Endothelial cell of umbilical vein (primary cell): ENCODE results near the gene SSTR3. TPM values are rescaled to one million over a fixed set of nuclear protein-coding genes. Genes with fewer than 3 reads are reported as not detected.

Source experiments
- BruUV-seq: library from RNA; stranded (reverse); fragments of 400-500 nt; replicated peaks from 2 replicates; lab custom pipeline; 2021; lab: Mats Ljungman, UMichigan
- CTCF ChIA-PET: fragments of 300-600, 350-600 bp; sonication (Branson Sonifier 250); formaldehyde crosslinking; loops from one replicate; lab custom pipeline; 2021; ENCODE audit warnings: antibody characterized with exemption, inconsistent platforms; lab: Charles Lee
- POLR2A ChIA-PET: fragments of 300-600, 350-600 bp; sonication (Branson Sonifier 250); formaldehyde crosslinking; loops from one replicate; lab custom pipeline; 2021; ENCODE audit warnings: antibody characterized with exemption, inconsistent platforms; lab: Charles Lee
- DNase-seq: peaks from one replicate; pipeline ENCODE4 v3.0.0-alpha.2; 2011; ENCODE audit warnings: low read depth, low spot score
- FAIRE-seq: peaks from 2 replicates; lab custom pipeline; 2011; peaks lifted over from hg19 to GRCh38; lab: Jason Lieb, UNC
- H2AFZ ChIP-seq: 2 replicates; pipeline ENCODE4 v1.6.0; 2012; ENCODE audit warnings: low read depth, low read length, control low read depth, inconsistent platforms
- H3K27ac ChIP-seq: 2 replicates; pipeline ENCODE4 v1.5.1; 2011; ENCODE audit warnings: low read depth, mild to moderate bottlenecking, control low read depth, low read length, moderate library complexity; ENCODE audit not compliant: insufficient read depth
- H3K27me3 ChIP-seq, 2 experiments: 2 replicates each; pipeline versions ENCODE4 v1.6.0 to v1.6.1; 2011; ENCODE audit warnings: low read length in 2 of 2, mixed read lengths in 1 of 2; ENCODE audit not compliant: control insufficient read depth in 2 of 2, insufficient read depth in 2 of 2
- H3K36me3 ChIP-seq, 2 experiments: 2 replicates in 1 of 2; 3 replicates in 1 of 2; pipeline ENCODE4 v1.5.1; 2011; ENCODE audit warnings: low read length in 2 of 2, mild to moderate bottlenecking in 1 of 2, moderate library complexity in 1 of 2; ENCODE audit not compliant: control insufficient read depth in 2 of 2, insufficient read depth in 2 of 2; ENCODE audit errors: extremely low read depth in 1 of 2
- H3K4me1 ChIP-seq: 3 replicates; pipeline ENCODE4 v1.5.1; 2011; ENCODE audit warnings: mild to moderate bottlenecking, low read length; ENCODE audit not compliant: control insufficient read depth, insufficient read depth; ENCODE audit errors: extremely low read depth
- H3K4me2 ChIP-seq: 2 replicates; pipeline ENCODE4 v1.6.1; 2011; ENCODE audit warnings: low read length, control low read depth, mixed read lengths; ENCODE audit not compliant: insufficient read depth
- H3K4me3 ChIP-seq, 3 experiments: fragments of 200-600 bp in 1 of 3; sonication (generic), shearing (Covaris generic) in 1 of 3; replicated peaks in 1 of 3; 2 replicates each; pipeline ENCODE4 v1.5.1; 2011 to 2016; ENCODE audit warnings: control low read depth in 3 of 3, low read length in 3 of 3, mild to moderate bottlenecking in 2 of 3, inconsistent platforms in 1 of 3, low read depth in 1 of 3, moderate library complexity in 1 of 3; ENCODE audit not compliant: insufficient read depth in 1 of 3
- H3K79me2 ChIP-seq: 2 replicates; pipeline ENCODE4 v1.6.0; 2012; ENCODE audit warnings: low read length, inconsistent platforms; ENCODE audit not compliant: control insufficient read depth, insufficient read depth
- H3K9ac ChIP-seq: replicated peaks from 2 replicates; pipeline ENCODE3; 2011; ENCODE audit warnings: low read length, control low read depth; ENCODE audit not compliant: insufficient read depth; ENCODE audit errors: extremely low read depth
- H3K9me1 ChIP-seq: replicated peaks from 3 replicates; pipeline ENCODE4 v1.6.0; 2011; ENCODE audit warnings: mild to moderate bottlenecking, low read length; ENCODE audit not compliant: control insufficient read depth, insufficient read depth; ENCODE audit errors: extremely low read depth
- H3K9me3 ChIP-seq: replicated peaks from 2 replicates; pipeline ENCODE4 v1.5.1; 2012; ENCODE audit warnings: low read length, inconsistent platforms; ENCODE audit not compliant: control insufficient read depth, insufficient read depth
- H4K20me1 ChIP-seq: replicated peaks from 2 replicates; pipeline ENCODE3; 2011; ENCODE audit warnings: mild to moderate bottlenecking, low read length; ENCODE audit not compliant: control insufficient read depth, insufficient read depth; ENCODE audit errors: extremely low read depth
- CTCF ChIP-seq, 2 donors: IDR thresholded peaks; 1 replicate in 1 of 2; 2 replicates in 1 of 2; pipeline ENCODE4 v1.5.1; 2011; ENCODE audit warnings: low read length in 2 of 2, mild to moderate bottlenecking in 2 of 2, moderate library complexity in 2 of 2, control low read depth in 1 of 2, inconsistent platforms in 1 of 2, low read depth in 1 of 2; ENCODE audit not compliant: insufficient read depth in 1 of 2; ENCODE audit errors: extremely low read depth in 1 of 2
- EZH2 ChIP-seq: IDR thresholded peaks from 2 replicates; pipeline ENCODE4 v1.6.1; 2012; ENCODE audit warnings: borderline replicate concordance, low read depth, mild to moderate bottlenecking, moderate library complexity, low read length, inconsistent platforms; ENCODE audit not compliant: severe bottlenecking
- FOS ChIP-seq: IDR thresholded peaks from 2 replicates; pipeline ENCODE4 v1.6.1; 2011; ENCODE audit warnings: mild to moderate bottlenecking, low read length, moderate library complexity, borderline replicate concordance; ENCODE audit not compliant: insufficient read depth
- GATA2 ChIP-seq: IDR thresholded peaks from 2 replicates; pipeline ENCODE4 v1.7.0; 2011; ENCODE audit warnings: low read depth, mild to moderate bottlenecking, moderate library complexity, mixed read lengths, low read length; ENCODE audit not compliant: insufficient read length, insufficient read depth
- JUN ChIP-seq: IDR thresholded peaks from 2 replicates; pipeline ENCODE4 v1.6.1; 2011; ENCODE audit warnings: borderline replicate concordance, low read depth; ENCODE audit not compliant: insufficient read length, insufficient read depth
- MAX ChIP-seq: IDR thresholded peaks from 2 replicates; pipeline ENCODE4 v1.6.1; 2011; ENCODE audit not compliant: insufficient read depth, insufficient read length
- MYC ChIP-seq: IDR thresholded peaks from one replicate; pipeline ENCODE4 v1.6.1; 2011; ENCODE audit warnings: mild to moderate bottlenecking, low read depth, low read length
- POLR2A ChIP-seq: IDR thresholded peaks from 2 replicates; pipeline ENCODE4 v1.6.1; 2012; ENCODE audit warnings: low read depth, mild to moderate bottlenecking, control low read depth, low read length
- POLR2AphosphoS5 ChIP-seq: IDR thresholded peaks from 2 replicates; pipeline ENCODE4 v1.6.1; 2012; ENCODE audit warnings: low read depth, mild to moderate bottlenecking, control low read depth, low read length, moderate library complexity; ENCODE audit not compliant: insufficient read depth
- dilution Hi-C: fragments of 300-500 bp; cut with MboI; formaldehyde crosslinking; loops from one replicate; pipeline ENCODE4 v1.15.0; 2019; ENCODE audit warnings: low sequenced_read_pairs; ENCODE audit not compliant: extremely low pct_ligation_motif_present
- intact Hi-C: fragments of 100-400 bp; cut with micrococcal nuclease; formaldehyde crosslinking; loops from one replicate; pipeline ENCODE4 v1.10.0; 2022
- polyA plus RNA-seq, 4 experiments: library from polyadenylated mRNA; depleted of rRNA in 3 of 4; stranded (reverse) in 3 of 4; unstranded in 1 of 4; fragments of >200 nt; gene quantifications; 2 replicates each; pipeline versions ENCODE4 v1.2.1 to v1.2.3, GENCODE V29; 2011 to 2012; ENCODE audit warnings: missing spikeins in 1 of 4
- total RNA-seq: library from RNA; stranded (reverse); gene quantifications from 2 replicates; pipeline ENCODE4 v1.2.3, GENCODE V29; 2021

Gene SSTR3
- total and polyA plus RNA-seq, 2 donors (not counting 3 experiments of a cell fraction or from before 2014, with no cell fraction given): not detected

- Histone ChIP-seq H3K4me2 (no peak overlapping the region), H3K4me3 (no peak overlapping the region), H3K36me3 (no peaks in the 10 kb centered on the region), H3K27ac (no peak overlapping the region), H3K9me3 (no peaks in the 10 kb centered on the region), H3K9ac (no peak overlapping the region), H3K27me3 (peaks cover 0 to 12% of the 10 kb centered on the region in 2 experiments), H3K9me1 (no peaks in the 10 kb centered on the region), H3K79me2 (no peaks in the 10 kb centered on the region), H4K20me1 (no peaks in the 10 kb centered on the region), H3K4me1 (no peaks in the 10 kb centered on the region), H2AFZ (no peak overlapping the region)
- FAIRE-seq (no peak), DNase-seq (no peak)
- intact Hi-C loops: no loop called here
- ChIA-PET POLR2A (interaction anchor here (0.6 kb wide), 1 partner anchor 9 kb away, joined by 3 read pairs; no protein-coding TSS in a partner anchor), CTCF (interaction anchor here (0.7 to 2.2 kb wide), 5 partner anchors 10 to 45 kb away, joined by 3 to 6 read pairs (median 4); no protein-coding TSS in a partner anchor)
- TF ChIP-seq GATA2: no peak
- TF ChIP-seq MYC: no peak
- no TSS peak for BruUV-seq
- dilution Hi-C loops: no loop called here
These were observed 3.6 kb upstream of the SSTR3 start for GRCh38 chr22:37215890-37216289.

- DNase-seq: no peak
- no TSS peak for BruUV-seq
- no peaks in the 10 kb centered on the region for H4K20me1 ChIP-seq
- ChIA-PET CTCF (interaction anchor here (2.2 kb wide), 1 partner anchor 11 kb away, joined by 6 read pairs; no protein-coding TSS in a partner anchor), POLR2A (no interaction called here)
- H2AFZ ChIP-seq: no peak overlapping the region
- no peak overlapping the region for H3K27ac ChIP-seq
- no peak for TF ChIP-seq CTCF (IDR thresholded peaks at IDR 0.05; ENCODE audit: extremely low read depth in 1 of 2, insufficient read depth in 1 of 2, low read depth in 1 of 2, low read length in 2 of 2)
- TF ChIP-seq FOS: no peak
- no peak for TF ChIP-seq GATA2
- no peak for TF ChIP-seq EZH2
- TF ChIP-seq POLR2A: no peak
- TF ChIP-seq MYC: no peak
- no peak for TF ChIP-seq JUN
- TF ChIP-seq POLR2AphosphoS5: no peak
- no peak for TF ChIP-seq MAX
- no peaks in the 10 kb centered on the region for H3K79me2 ChIP-seq
- no peaks in the 10 kb centered on the region for H3K4me1 ChIP-seq
- no peak overlapping the region for H3K4me3 ChIP-seq
- FAIRE-seq: no peak
- intact Hi-C loops: no loop called here
- no peaks in the 10 kb centered on the region for H3K9me3 ChIP-seq
- H3K4me2 ChIP-seq: no peak overlapping the region
- no peaks in the 10 kb centered on the region for H3K9me1 ChIP-seq
- dilution Hi-C loops: no loop called here
- peaks cover 0 to 12% of the 10 kb centered on the region in 2 experiments for H3K27me3 ChIP-seq
- no peaks in the 10 kb centered on the region for H3K36me3 ChIP-seq
- H3K9ac ChIP-seq: no peak overlapping the region
These were observed 2.4 kb upstream of the SSTR3 start for GRCh38 chr22:37214731-37215030.
